SK-N-SH treated with all-trans-retinoic acid at 6 μM for 48 hours (cell line): ENCODE data around the gene TGFB2.
A peak's percentile ranks its signal among the peaks of the same experiment; 100 is the strongest.

Experiments used
- ATAC-seq: fragments of 200-7000 bp; cut with Tn5 transposase; 3 replicates; pipeline ENCODE4 v1.9.1; 2020; ENCODE audit warnings: mild to moderate bottlenecking, moderate library complexity
- BACH2 ChIP-seq: fragments of 250-450 bp; sonication (Bioruptor Pico); IDR thresholded peaks from 2 replicates; pipeline ENCODE4 v1.9.0; 2021; ENCODE audit warnings: mild to moderate bottlenecking, borderline replicate concordance
- CSDC2 ChIP-seq: fragments of 250-450 bp; sonication (Bioruptor Pico); IDR thresholded peaks from 2 replicates; pipeline ENCODE4 v1.5.0; 2020; ENCODE audit warnings: mild to moderate bottlenecking, moderate library complexity
- ESRRG ChIP-seq: fragments of 250-450 bp; sonication (Bioruptor Pico); IDR thresholded peaks from 2 replicates; pipeline ENCODE4 v1.6.1; 2021; ENCODE audit warnings: mild to moderate bottlenecking
- GLIS3 ChIP-seq: fragments of 250-450 bp; sonication (Bioruptor Pico); IDR thresholded peaks from 2 replicates; pipeline ENCODE4 v1.5.0; 2020; ENCODE audit warnings: mild to moderate bottlenecking, moderate library complexity
- PPARA ChIP-seq: fragments of 250-450 bp; sonication (Bioruptor Pico); IDR thresholded peaks from 2 replicates; pipeline ENCODE4 v1.5.0; 2020; ENCODE audit warnings: mild to moderate bottlenecking, borderline replicate concordance
- RARB ChIP-seq: fragments of 250-450 bp; sonication (Bioruptor Pico); IDR thresholded peaks from 2 replicates; pipeline ENCODE4 v1.8.0; 2021; ENCODE audit warnings: mild to moderate bottlenecking, moderate library complexity
- SNAI2 ChIP-seq: fragments of 250-450 bp; sonication (Bioruptor Pico); IDR thresholded peaks from 2 replicates; pipeline ENCODE4 v1.5.0; 2020; ENCODE audit warnings: mild to moderate bottlenecking, moderate library complexity
- TCF4 ChIP-seq: fragments of 250-450 bp; sonication (Bioruptor Pico); IDR thresholded peaks from 2 replicates; pipeline ENCODE4 v1.8.0; 2021; ENCODE audit warnings: mild to moderate bottlenecking, moderate library complexity, borderline replicate concordance
- TOX ChIP-seq: fragments of 250-450 bp; sonication (Bioruptor Pico); IDR thresholded peaks from 2 replicates; pipeline ENCODE4 v1.8.0; 2021; ENCODE audit warnings: mild to moderate bottlenecking, moderate library complexity, borderline replicate concordance
- ZC3H10 ChIP-seq: fragments of 250-450 bp; sonication (Bioruptor Pico); IDR thresholded peaks from 2 replicates; pipeline ENCODE4 v1.5.1; 2021; ENCODE audit warnings: mild to moderate bottlenecking, moderate library complexity
- ZFP3 ChIP-seq: fragments of 250-450 bp; sonication (Bioruptor Pico); IDR thresholded peaks from 2 replicates; pipeline ENCODE4 v1.5.0; 2020; ENCODE audit warnings: mild to moderate bottlenecking, moderate library complexity
- ZFP30 ChIP-seq: fragments of 450-650 bp; formaldehyde crosslinking; IDR thresholded peaks from 2 replicates; pipeline ENCODE4 v1.5.0; 2022; ENCODE audit warnings: mild to moderate bottlenecking, moderate library complexity
- ZNF565 ChIP-seq: fragments of 450-650 bp; formaldehyde crosslinking; conservative IDR thresholded peaks from 2 replicates; pipeline ENCODE4 v1.5.0; 2020; ENCODE audit warnings: low read depth, mild to moderate bottlenecking, moderate library complexity
- ZNF70 ChIP-seq: fragments of 450-650 bp; formaldehyde crosslinking; IDR thresholded peaks from 2 replicates; pipeline ENCODE4 v1.5.0; 2020; ENCODE audit warnings: mild to moderate bottlenecking, moderate library complexity
- TF ChIP-seq, protein P1 (sequence below): fragments of 250-450 bp; sonication (Bioruptor Pico); IDR thresholded peaks from 2 replicates; pipeline ENCODE4 v1.5.1; 2021; ENCODE audit warnings: mild to moderate bottlenecking, moderate library complexity
- TF ChIP-seq, protein P2 (sequence below): fragments of 250-450 bp; sonication (Bioruptor Pico); IDR thresholded peaks from 2 replicates; pipeline ENCODE4 v1.8.0; 2021; ENCODE audit warnings: low read depth, mild to moderate bottlenecking, moderate library complexity, borderline replicate concordance
- TF ChIP-seq, protein P3 (sequence below): fragments of 250-450 bp; sonication (Bioruptor Pico); IDR thresholded peaks from 2 replicates; pipeline ENCODE4 v1.5.0; 2020; ENCODE audit warnings: mild to moderate bottlenecking, moderate library complexity
- TF ChIP-seq, protein P4 (sequence below): fragments of 250-450 bp; sonication (Bioruptor Pico); IDR thresholded peaks from 2 replicates; pipeline ENCODE4 v1.8.0; 2020; ENCODE audit warnings: mild to moderate bottlenecking, moderate library complexity, borderline replicate concordance

The TGFB2 gene

DNA sequence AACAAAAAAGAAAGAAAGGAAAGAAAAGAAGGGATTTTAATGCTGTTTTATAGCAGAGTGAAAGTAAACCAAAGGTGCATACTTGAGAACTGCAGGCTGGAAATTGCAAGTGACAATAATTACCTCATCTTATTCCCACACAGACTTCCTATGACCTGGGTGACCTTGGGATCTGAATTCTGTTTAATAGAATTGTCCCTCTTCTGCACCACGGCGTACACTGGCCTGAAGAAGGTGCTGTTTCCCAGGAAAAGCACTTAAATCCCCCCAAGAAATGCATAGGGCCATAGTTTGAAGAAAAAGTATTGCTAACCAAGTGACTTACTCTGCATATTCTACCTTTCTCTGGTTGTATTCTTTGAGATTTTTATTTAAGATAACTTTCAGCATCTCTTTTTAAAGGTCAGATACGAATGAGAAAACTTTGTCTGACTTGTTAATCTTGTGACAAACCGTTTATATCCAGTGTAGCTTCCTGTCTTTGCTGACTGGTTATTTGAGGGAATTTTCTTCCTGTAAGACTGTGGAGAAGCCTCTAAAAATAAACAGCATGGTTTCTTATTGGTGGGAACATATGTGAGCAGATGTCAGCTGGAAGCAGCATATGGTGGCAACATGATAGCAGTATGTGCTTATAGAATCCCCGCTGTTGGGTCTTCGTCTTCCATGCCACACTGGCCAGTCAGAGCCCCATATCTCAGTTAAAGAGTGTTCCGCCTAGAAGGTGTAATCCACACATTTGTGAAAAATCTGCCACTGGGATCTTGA, 16.3 kb downstream of the TGFB2 start:
- TF ChIP-seq CSDC2 (CRISPR knock-in tag): no peak
- TF ChIP-seq, protein P1, sequence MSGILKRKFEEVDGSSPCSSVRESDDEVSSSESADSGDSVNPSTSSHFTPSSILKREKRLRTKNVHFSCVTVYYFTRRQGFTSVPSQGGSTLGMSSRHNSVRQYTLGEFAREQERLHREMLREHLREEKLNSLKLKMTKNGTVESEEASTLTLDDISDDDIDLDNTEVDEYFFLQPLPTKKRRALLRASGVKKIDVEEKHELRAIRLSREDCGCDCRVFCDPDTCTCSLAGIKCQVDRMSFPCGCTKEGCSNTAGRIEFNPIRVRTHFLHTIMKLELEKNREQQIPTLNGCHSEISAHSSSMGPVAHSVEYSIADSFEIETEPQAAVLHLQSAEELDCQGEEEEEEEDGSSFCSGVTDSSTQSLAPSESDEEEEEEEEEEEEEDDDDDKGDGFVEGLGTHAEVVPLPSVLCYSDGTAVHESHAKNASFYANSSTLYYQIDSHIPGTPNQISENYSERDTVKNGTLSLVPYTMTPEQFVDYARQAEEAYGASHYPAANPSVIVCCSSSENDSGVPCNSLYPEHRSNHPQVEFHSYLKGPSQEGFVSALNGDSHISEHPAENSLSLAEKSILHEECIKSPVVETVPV: no peak
- TF ChIP-seq ESRRG: no peak
- TF ChIP-seq, protein P2, sequence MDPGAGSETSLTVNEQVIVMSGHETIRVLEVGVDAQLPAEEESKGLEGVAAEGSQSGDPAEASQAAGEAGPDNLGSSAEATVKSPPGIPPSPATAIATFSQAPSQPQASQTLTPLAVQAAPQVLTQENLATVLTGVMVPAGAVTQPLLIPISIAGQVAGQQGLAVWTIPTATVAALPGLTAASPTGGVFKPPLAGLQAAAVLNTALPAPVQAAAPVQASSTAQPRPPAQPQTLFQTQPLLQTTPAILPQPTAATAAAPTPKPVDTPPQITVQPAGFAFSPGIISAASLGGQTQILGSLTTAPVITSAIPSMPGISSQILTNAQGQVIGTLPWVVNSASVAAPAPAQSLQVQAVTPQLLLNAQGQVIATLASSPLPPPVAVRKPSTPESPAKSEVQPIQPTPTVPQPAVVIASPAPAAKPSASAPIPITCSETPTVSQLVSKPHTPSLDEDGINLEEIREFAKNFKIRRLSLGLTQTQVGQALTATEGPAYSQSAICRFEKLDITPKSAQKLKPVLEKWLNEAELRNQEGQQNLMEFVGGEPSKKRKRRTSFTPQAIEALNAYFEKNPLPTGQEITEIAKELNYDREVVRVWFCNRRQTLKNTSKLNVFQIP (CRISPR knock-in tag): peak; percentile 47; the same call in 1 of the 2 replicates
- TF ChIP-seq ZC3H10 (CRISPR knock-in tag): no peak
- no peak for TF ChIP-seq SNAI2 (CRISPR knock-in tag)
- TF ChIP-seq ZFP3: no peak
- no peak for TF ChIP-seq TOX (CRISPR knock-in tag)
- no peak for TF ChIP-seq PPARA (CRISPR knock-in tag)
- TF ChIP-seq, all 23 proteins: peak for 1
- ATAC-seq: peak; percentile 87

DNA sequence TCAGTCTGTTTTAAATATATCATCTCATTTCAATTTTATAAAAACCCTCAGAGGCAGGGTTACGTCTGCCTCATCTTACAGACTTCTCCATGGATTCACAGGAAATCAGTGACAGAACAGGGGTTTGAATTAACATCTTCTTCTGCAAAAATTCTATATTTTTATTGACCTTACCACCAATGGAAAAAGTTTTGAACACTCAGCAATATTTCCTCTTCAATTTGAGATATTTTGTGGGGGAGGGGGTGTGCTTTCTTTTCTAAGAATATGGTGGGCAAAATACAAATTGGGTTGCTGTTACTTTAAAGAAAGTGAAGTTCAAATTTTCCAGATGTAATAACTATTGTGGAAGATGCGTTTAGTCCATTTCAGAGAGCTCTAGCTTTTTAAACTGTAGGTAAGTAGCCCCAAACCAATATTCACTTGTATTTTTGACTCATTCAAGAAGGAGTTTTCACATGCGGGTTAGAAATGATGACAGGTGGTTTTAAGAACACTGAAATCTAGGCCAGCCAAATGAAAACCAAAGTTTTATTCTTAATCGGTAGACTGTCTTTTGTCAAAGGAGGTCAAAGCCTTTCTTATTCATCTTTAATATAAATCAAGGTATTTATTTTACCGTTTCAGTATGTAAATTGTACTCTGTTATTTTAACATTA, 17.4 kb downstream of the TGFB2 start:
- no peak for ATAC-seq
- TF ChIP-seq TOX (CRISPR knock-in tag) (no peak), GLIS3 (CRISPR knock-in tag) (no peak), ZNF70 (CRISPR knock-in tag) (no peak), RARB (CRISPR knock-in tag) (no peak), ZNF565 (no peak), TCF4 (CRISPR knock-in tag) (no peak), CSDC2 (CRISPR knock-in tag) (no peak), ZFP30 (CRISPR knock-in tag) (no peak), ZFP3 (no peak), PPARA (CRISPR knock-in tag) (no peak), BACH2 (CRISPR knock-in tag) (no peak)
- TF ChIP-seq, protein P1: no peak
- TF ChIP-seq, protein P3, sequence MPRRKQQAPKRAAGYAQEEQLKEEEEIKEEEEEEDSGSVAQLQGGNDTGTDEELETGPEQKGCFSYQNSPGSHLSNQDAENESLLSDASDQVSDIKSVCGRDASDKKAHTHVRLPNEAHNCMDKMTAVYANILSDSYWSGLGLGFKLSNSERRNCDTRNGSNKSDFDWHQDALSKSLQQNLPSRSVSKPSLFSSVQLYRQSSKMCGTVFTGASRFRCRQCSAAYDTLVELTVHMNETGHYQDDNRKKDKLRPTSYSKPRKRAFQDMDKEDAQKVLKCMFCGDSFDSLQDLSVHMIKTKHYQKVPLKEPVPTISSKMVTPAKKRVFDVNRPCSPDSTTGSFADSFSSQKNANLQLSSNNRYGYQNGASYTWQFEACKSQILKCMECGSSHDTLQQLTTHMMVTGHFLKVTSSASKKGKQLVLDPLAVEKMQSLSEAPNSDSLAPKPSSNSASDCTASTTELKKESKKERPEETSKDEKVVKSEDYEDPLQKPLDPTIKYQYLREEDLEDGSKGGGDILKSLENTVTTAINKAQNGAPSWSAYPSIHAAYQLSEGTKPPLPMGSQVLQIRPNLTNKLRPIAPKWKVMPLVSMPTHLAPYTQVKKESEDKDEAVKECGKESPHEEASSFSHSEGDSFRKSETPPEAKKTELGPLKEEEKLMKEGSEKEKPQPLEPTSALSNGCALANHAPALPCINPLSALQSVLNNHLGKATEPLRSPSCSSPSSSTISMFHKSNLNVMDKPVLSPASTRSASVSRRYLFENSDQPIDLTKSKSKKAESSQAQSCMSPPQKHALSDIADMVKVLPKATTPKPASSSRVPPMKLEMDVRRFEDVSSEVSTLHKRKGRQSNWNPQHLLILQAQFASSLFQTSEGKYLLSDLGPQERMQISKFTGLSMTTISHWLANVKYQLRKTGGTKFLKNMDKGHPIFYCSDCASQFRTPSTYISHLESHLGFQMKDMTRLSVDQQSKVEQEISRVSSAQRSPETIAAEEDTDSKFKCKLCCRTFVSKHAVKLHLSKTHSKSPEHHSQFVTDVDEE: no peak
- TF ChIP-seq, protein P4, sequence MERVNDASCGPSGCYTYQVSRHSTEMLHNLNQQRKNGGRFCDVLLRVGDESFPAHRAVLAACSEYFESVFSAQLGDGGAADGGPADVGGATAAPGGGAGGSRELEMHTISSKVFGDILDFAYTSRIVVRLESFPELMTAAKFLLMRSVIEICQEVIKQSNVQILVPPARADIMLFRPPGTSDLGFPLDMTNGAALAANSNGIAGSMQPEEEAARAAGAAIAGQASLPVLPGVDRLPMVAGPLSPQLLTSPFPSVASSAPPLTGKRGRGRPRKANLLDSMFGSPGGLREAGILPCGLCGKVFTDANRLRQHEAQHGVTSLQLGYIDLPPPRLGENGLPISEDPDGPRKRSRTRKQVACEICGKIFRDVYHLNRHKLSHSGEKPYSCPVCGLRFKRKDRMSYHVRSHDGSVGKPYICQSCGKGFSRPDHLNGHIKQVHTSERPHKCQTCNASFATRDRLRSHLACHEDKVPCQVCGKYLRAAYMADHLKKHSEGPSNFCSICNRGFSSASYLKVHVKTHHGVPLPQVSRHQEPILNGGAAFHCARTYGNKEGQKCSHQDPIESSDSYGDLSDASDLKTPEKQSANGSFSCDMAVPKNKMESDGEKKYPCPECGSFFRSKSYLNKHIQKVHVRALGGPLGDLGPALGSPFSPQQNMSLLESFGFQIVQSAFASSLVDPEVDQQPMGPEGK (CRISPR knock-in tag): no peak
- TF ChIP-seq, protein P2 (CRISPR knock-in tag): no peak
